GM15510 (cell line): ENCODE data around the gene RBPJ.

Experiments
- POLR2A ChIP-seq: IDR thresholded peaks from 3 replicates; pipeline ENCODE4 v1.6.1; 2011; ENCODE audit warnings: borderline replicate concordance; ENCODE audit not compliant: insufficient read length; ENCODE audit errors: extremely low read depth

RBPJ gene

GRCh38 chr4:26320538-26321372 is at the start of gene RBPJ:
Gene RBPJ (plus strand): TSS chr4:26321014. CDS start chr4:26321029, 15 bp downstream.
- TF ChIP-seq POLR2A, result peak; percentile 53

- no peak for TF ChIP-seq POLR2A
These were observed 49.1 kb upstream of the RBPJ start for GRCh38 chr4:26271703-26272102.

DNA sequence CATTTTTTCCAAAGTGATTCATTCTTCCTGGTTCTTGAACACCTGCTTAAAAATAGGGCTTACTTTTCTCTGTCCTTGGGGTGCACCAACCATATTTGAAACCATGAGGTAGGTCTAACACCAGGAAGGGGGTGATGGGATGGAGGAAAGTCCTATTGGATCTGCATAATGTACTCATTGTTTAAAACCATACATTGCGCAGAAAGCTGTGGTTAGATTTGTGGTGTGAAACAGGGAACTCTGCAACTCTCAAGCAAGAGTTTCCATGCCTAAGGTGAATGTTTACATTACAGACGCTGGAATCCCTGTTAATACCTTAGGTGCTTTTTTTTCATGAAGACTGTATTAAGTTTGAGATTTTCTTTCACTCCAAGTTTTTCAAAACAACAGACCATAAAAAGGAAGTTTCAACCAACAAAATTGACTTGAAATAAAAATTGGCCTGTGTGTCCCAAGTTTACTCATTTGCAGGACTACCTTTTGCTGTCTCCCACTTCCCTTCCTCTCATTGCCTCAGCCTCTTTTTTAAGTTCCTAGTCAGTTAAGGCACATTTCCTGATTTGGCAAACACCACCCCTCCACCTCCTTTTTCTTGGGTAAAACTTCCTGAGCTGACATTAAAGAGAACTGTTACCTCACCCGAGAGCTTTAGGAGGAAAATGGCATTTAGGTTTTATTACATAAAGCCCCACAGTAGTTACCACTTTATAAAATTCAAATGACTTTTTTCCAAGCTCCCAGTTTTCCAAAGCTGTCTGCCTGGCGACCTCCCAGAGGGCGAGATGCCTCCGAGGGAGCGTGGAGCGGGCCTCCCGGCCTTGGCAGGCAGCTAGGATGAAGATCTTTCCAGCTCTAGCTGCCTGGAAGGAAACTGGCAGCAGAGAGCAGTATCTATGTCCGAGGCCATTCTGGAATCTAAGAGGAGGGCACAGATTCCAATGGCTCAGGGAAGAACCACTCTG is 47.9 kb upstream of the RBPJ start:
- TF ChIP-seq POLR2A, result no peak

GRCh38 chr4:26273616-26273980 is 47.2 kb upstream of the RBPJ start:
- TF ChIP-seq POLR2A, result no peak

- no peak for TF ChIP-seq POLR2A
These were observed 45.5 kb upstream of the RBPJ start for GRCh38 chr4:26275281-26275680.

GRCh38 chr4:26279446-26279845 is 41.4 kb upstream of the RBPJ start:
- no peak for TF ChIP-seq POLR2A

DNA sequence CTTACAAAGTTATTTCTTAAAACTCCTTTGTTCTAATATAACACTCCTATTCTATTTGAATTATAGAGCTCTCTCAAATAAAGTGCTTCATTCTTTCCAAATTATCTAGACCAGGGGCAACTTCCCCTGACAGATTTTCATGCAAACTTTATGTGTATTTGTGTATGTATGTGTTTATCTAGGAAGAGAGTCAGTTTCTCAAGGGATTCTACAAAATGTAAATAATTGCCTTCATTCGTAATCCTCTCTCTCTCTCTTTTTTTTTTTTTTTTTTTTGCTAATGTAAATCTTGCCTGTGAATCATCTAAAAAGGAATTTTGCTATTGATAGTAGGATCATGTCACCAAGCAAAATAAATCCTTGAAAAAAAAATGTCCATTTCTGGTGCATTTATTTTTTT is 38.9 kb upstream of the RBPJ start:
- no peak for TF ChIP-seq POLR2A

DNA sequence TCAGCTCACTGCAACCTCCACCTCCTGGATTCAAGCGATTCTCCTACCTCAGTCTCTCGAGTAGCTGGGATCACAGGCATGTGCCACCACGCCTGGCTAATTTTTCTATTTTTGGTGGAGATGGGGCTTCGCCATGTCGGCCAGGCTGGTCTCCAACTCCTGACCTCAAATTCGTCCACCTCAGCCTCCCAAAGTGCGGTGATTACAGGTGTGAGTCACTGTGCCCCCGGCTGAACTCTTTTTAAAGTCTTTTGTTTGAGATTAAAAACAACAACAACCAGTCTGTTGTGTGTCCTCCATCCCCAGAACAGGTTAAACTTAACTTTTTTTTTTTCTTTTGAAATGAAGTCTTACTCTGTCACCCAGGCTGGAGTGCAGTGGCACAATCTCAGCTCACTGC is 36.3 kb upstream of the RBPJ start:
- no peak for TF ChIP-seq POLR2A

DNA sequence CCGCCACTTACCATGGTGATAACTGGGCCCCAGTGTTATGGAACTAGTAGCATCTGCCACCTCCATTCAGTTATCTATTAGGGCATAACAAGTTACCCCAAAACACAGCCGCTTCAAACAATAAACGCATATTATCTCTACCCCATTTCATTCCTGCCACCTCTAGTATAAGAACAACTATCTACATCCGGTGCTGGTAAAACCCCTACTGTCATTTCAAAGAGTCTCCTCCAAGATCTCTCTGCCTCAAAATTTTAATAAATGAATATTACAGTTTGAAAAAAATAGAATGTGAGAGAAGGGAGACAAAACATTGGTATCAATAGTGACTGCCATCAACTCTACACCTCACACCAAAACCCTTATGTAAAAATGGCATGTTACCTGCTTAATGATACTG is 35.5 kb upstream of the RBPJ start:
- TF ChIP-seq POLR2A, result no peak

DNA sequence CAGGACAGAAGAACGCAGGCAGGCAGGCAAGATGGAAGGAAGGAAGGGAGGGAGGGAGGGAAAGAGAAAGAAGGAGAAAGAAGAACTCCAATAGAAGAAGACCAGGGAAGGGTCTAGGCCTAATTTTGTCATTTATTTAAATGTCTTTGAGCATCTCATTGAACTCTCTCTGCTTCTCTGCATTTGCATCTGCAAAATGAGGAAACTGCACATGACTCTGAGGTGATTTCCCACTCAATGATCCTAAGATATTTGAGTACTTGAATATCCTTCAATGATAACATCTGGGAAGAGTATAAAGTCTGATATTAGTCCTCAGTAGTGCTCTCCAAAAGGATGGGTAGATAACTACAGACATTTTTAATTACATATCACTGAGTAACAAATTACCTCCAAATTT is 33.1 kb upstream of the RBPJ start:
- no peak for TF ChIP-seq POLR2A

GRCh38 chr4:26288355-26288909 is 32.4 kb upstream of the RBPJ start:
- TF ChIP-seq POLR2A, result no peak

DNA sequence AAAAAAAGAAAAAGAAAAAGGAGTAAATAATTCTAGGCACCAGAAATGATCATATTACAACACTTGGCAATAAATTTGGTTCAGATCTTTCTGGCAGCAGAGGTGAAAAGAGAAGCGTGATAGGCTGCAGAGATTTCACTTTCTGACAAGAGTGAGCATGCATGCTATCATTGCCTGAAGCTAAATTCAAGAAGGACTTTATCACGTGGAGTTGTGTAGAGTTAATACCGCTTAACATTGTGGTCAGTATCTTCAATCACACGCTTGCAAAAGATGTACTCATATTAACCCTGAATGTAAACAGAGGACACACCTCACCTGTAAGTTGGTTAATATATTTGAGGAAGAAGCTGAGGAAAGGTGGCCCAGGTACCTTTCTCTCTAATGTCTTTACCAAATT is 31.4 kb upstream of the RBPJ start:
- TF ChIP-seq POLR2A, result no peak

GRCh38 chr4:26290321-26290720 is 30.5 kb upstream of the RBPJ start:
- TF ChIP-seq POLR2A, result no peak

DNA sequence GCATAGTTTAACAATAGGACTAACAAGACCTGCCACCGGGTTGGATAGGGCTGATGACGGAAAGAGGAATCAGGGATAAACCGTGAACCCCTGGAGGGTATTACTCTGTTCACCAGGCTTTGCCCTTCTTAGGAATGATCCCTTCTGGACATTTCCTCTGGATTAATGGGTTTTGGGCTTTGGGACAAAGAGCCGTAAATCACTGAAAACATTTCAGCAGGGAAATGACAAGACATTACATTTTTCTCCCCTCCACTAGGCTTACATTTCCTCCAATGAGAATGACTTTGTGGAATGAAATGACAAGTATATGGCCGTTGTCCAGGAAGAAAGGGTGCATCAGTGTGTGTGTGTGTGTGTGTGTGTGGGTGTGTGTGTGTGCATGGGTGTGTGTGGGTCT is 25.9 kb upstream of the RBPJ start:
- TF ChIP-seq POLR2A, result no peak

- no peak for TF ChIP-seq POLR2A
These were observed 24.8 kb upstream of the RBPJ start for GRCh38 chr4:26296021-26296420.
